Measurements from ENCODE around the gene CD63.

Gene CD63

GRCh38 chr12:55697686-55698085 is 31.1 kb downstream of the CD63 start:
- Histone ChIP-seq H3K79me2 (no peaks in the 10 kb centered on the region), H3K9ac (no peak overlapping the region)

GRCh38 chr12:55696796-55697462 is 31.9 kb downstream of the CD63 start:
- Histone ChIP-seq H3K4me2 (ENCODE audit: low read length) (no peak overlapping the region), H3K4me1 (no peaks in the 10 kb centered on the region), H3K27me3 (ENCODE audit: control insufficient read depth, insufficient read depth, low read length) (no peaks in the 10 kb centered on the region), H3K36me3 (ENCODE audit: control insufficient read depth, insufficient read depth, low read length) (no peaks in the 10 kb centered on the region), H3K27ac (no peak overlapping the region), H3K79me2 (no peaks in the 10 kb centered on the region), H2AFZ (no peak overlapping the region), H3K9ac (no peak overlapping the region), H3K9me3 (ENCODE audit: control insufficient read depth, low read length) (no peaks in the 10 kb centered on the region), H3K4me3 (ENCODE audit: low read depth, low read length) (no peak overlapping the region)
- TF ChIP-seq CTCF (IDR thresholded peaks at IDR 0.05) = no peak

More at GRCh38 chr12:55697686-55698085, 31.1 kb downstream of the CD63 start:
- H3K9me3 ChIP-seq (ENCODE audit: control insufficient read depth, low read length) = no peaks in the 10 kb centered on the region
- H3K36me3 ChIP-seq (ENCODE audit: control insufficient read depth, insufficient read depth, low read length) = no peaks in the 10 kb centered on the region
- no peak overlapping the region for H2AFZ ChIP-seq
- no peaks in the 10 kb centered on the region for H3K4me1 ChIP-seq
- H3K4me3 ChIP-seq (ENCODE audit: low read depth, low read length) = no peak overlapping the region
- no peak for TF ChIP-seq CTCF (IDR thresholded peaks at IDR 0.05)
- no peaks in the 10 kb centered on the region for H3K27me3 ChIP-seq (ENCODE audit: control insufficient read depth, insufficient read depth, low read length)
- H3K27ac ChIP-seq = no peak overlapping the region
- H3K4me2 ChIP-seq (ENCODE audit: low read length) = no peak overlapping the region

- no peaks in the 10 kb centered on the region for H3K27me3 ChIP-seq (ENCODE audit: control insufficient read depth, insufficient read depth, low read length)
- no peak overlapping the region for H3K4me3 ChIP-seq (ENCODE audit: low read depth, low read length)
- H3K9ac ChIP-seq = no peak overlapping the region
- H3K79me2 ChIP-seq = no peaks in the 10 kb centered on the region
- no peaks in the 10 kb centered on the region for H3K36me3 ChIP-seq (ENCODE audit: control insufficient read depth, insufficient read depth, low read length)
- no peaks in the 10 kb centered on the region for H3K4me1 ChIP-seq
- no peak for TF ChIP-seq CTCF (IDR thresholded peaks at IDR 0.05)
- no peaks in the 10 kb centered on the region for H3K9me3 ChIP-seq (ENCODE audit: control insufficient read depth, low read length)
- H2AFZ ChIP-seq = no peak overlapping the region
- H3K4me2 ChIP-seq (ENCODE audit: low read length) = no peak overlapping the region
- H3K27ac ChIP-seq = no peak overlapping the region
Observed at GRCh38 chr12:55696141-55696540, 32.7 kb downstream of the CD63 start.

GRCh38 chr12:55695349-55695748 is 33.5 kb downstream of the CD63 start:
- no peak for TF ChIP-seq CTCF (IDR thresholded peaks at IDR 0.05)
- H3K79me2 ChIP-seq = no peaks in the 10 kb centered on the region
- no peak overlapping the region for H2AFZ ChIP-seq
- H3K9me3 ChIP-seq (ENCODE audit: control insufficient read depth, low read length) = no peaks in the 10 kb centered on the region
- no peak overlapping the region for H3K4me2 ChIP-seq (ENCODE audit: low read length)
- no peak overlapping the region for H3K9ac ChIP-seq
- no peaks in the 10 kb centered on the region for H3K4me1 ChIP-seq
- no peak overlapping the region for H3K27ac ChIP-seq
- H3K4me3 ChIP-seq (ENCODE audit: low read depth, low read length) = no peak overlapping the region
- no peaks in the 10 kb centered on the region for H3K36me3 ChIP-seq (ENCODE audit: control insufficient read depth, insufficient read depth, low read length)
- no peaks in the 10 kb centered on the region for H3K27me3 ChIP-seq (ENCODE audit: control insufficient read depth, insufficient read depth, low read length)

GRCh38 chr12:55694651-55695050 is 34.2 kb downstream of the CD63 start:
- no peaks in the 10 kb centered on the region for H3K36me3 ChIP-seq (ENCODE audit: control insufficient read depth, insufficient read depth, low read length)
- no peak for TF ChIP-seq CTCF (IDR thresholded peaks at IDR 0.05)
- H3K4me1 ChIP-seq = no peaks in the 10 kb centered on the region
- H3K9ac ChIP-seq = no peak overlapping the region
- no peaks in the 10 kb centered on the region for H3K79me2 ChIP-seq
- no peaks in the 10 kb centered on the region for H3K27me3 ChIP-seq (ENCODE audit: control insufficient read depth, insufficient read depth, low read length)
- no peaks in the 10 kb centered on the region for H3K9me3 ChIP-seq (ENCODE audit: control insufficient read depth, low read length)
- no peak overlapping the region for H3K4me3 ChIP-seq (ENCODE audit: low read depth, low read length)
- H3K4me2 ChIP-seq (ENCODE audit: low read length) = no peak overlapping the region
- H2AFZ ChIP-seq = no peak overlapping the region
- H3K27ac ChIP-seq = no peak overlapping the region

Data from parathyroid adenoma (tissue), 2 donors.